ENCODE results near the gene NPIPB2.

The NPIPB2 gene

DNA sequence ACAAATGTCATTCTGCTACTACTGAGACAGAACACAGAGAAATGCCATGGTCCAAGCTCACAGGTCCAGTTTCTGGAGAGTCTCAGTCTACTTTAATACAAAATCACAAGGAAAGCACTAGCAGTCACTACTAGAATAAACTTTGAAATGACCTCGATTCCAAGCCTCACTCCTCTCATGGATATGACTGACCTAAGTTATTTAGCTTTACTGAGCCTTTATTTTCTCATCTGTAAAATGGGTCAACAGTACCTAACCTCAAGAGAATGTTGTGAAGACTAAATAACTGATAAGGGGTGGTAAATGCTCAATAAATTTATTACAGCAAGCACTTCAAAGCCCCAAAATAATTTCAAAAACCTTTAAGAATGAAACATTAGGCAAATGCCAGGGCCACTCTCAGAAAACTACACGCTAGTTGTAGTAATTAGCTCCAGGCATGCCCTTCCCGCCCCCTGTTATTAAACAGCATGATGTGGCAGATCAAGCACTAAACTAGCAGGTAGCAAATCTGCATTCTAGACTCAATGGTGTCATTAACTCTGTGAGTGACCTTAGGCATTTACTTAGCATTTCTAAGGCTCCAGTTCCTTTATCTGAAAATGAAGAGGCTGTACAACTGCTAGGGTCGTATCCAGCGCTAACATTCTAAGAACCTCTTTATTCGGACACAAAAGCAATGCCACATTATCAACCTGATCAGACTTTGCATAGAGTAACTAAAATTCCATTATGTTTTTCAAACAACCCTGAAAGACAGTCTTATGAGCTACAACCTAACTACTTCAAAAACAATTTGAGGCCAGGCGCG is 34.5 kb downstream of the NPIPB2 start:
- no peak overlapping the region for H3K4me3 ChIP-seq (ENCODE audit: low read depth, low read length)
- TF ChIP-seq, protein P1, sequence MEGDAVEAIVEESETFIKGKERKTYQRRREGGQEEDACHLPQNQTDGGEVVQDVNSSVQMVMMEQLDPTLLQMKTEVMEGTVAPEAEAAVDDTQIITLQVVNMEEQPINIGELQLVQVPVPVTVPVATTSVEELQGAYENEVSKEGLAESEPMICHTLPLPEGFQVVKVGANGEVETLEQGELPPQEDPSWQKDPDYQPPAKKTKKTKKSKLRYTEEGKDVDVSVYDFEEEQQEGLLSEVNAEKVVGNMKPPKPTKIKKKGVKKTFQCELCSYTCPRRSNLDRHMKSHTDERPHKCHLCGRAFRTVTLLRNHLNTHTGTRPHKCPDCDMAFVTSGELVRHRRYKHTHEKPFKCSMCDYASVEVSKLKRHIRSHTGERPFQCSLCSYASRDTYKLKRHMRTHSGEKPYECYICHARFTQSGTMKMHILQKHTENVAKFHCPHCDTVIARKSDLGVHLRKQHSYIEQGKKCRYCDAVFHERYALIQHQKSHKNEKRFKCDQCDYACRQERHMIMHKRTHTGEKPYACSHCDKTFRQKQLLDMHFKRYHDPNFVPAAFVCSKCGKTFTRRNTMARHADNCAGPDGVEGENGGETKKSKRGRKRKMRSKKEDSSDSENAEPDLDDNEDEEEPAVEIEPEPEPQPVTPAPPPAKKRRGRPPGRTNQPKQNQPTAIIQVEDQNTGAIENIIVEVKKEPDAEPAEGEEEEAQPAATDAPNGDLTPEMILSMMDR (IDR thresholded peaks at IDR 0.05; ENCODE audit: low read depth, low read length) = no peak

DNA sequence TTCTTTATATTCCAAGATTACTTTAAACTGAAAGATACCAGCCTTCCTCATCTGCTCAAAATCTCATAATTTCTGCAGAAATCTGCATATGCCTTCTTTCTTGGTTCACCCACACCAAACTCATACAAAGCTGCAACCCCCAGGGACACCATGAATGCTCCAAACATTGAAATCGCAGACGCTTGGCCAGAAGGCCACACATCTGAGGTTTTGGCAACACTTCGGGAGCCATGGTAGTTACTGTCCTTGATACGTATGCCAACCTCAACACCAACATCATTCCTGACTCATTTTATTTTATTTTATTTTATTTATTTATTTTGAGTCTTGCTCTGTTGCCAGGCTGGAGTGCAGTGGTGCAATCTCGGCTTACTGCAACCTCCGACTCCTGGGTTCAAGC is 37.9 kb downstream of the NPIPB2 start:
- no peak overlapping the region for H3K4me3 ChIP-seq (ENCODE audit: low read depth, low read length)
- TF ChIP-seq, protein P1 (IDR thresholded peaks at IDR 0.05; ENCODE audit: low read depth, low read length) = no peak

DNA sequence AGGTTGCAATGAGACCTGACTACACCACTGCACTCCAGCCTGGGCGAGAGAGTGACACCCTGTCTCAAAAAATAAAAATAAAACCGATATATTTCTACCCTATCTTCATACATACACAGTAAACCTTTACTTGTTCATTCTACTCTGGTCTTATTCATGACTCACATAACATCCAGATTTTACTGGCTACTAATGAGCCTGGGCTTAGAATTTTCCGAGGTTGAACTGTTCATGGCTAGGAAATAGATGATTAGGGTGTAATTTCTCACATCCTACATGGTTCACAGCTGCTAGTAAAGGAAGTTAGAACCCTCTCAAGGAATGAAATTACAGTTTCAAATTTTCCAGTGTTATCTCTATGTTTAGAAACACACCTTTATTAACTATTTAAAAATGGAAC is 40.8 kb downstream of the NPIPB2 start:
- TF ChIP-seq, protein P1 (IDR thresholded peaks at IDR 0.05; ENCODE audit: low read depth, low read length) = no peak
- no peak overlapping the region for H3K4me3 ChIP-seq (ENCODE audit: low read depth, low read length)

DNA sequence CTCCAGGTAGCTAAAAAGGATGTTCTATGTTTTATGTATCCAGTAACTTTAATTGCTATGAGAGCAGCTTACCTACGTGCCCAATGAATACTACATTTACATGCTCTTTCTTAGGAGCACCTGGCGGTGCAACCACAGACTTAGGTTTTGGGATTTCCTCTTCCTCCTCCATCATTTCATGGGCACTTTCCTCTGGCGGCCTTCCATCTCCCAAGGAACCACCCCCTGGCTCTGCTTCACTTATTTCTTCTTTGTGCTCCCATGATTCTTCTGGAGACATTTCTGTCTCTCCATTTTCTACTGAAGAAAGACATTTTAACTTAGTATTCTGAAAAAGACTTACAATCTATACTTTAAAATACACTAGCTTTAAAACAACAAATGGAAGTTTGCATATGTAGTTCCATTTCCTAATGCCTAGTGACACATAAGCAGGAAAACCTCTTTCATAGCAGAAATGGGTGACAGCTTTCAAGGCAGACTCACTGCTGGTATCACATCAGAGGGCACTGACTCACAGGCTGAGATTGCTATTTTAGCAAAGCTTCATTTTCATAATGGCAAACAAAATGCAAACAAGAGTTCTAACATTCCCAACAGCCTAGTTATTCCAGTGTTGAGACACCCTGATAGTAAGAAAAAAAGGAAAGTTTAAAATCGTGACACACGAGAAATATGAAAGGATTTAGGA is 45.2 kb downstream of the NPIPB2 start:
- H3K4me3 ChIP-seq (ENCODE audit: low read depth, low read length) = no peak overlapping the region
- TF ChIP-seq, protein P1 (IDR thresholded peaks at IDR 0.05; ENCODE audit: low read depth, low read length) = no peak

DNA sequence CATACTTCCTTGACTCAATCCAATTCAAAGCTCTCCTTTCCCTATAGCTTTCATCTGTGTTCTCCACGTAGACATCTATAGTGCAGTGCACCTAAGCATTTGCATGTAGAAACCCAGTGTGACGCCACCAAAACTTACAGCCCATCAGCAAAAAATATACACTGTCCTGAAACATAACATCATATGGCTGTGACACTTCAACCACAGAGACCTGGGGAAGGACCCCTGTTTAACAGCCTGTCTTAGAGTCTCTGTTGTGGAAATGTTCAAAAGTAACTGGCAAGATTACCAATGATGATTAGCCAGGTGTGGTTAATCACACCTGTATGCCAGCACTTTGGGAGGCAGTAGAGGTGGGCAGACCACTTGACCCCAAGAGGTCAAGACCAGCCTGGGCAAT is 48.3 kb downstream of the NPIPB2 start:
- TF ChIP-seq, protein P1 (IDR thresholded peaks at IDR 0.05; ENCODE audit: low read depth, low read length) = no peak
- no peak overlapping the region for H3K4me3 ChIP-seq (ENCODE audit: low read depth, low read length)

DNA sequence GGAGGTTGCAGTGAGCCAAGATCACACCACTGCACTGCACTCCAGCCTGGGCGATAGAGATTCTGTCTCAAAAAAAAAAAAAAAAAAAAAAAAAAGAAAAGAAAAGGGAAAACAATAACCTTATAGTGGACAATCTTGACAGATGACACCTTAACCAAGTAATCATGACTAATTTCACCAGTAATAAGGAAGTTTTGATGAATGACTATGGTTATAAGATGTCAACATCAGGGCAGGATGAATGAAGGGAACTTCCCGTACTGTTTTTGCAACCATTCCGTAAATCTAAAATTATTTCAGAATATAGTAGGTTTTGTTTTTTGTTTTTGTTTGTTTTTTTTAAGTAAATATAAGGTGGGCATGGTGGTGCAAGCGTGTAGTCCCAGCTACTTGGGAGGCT is 49.1 kb downstream of the NPIPB2 start:
- TF ChIP-seq, protein P1 (IDR thresholded peaks at IDR 0.05; ENCODE audit: low read depth, low read length) = no peak
- no peak overlapping the region for H3K4me3 ChIP-seq (ENCODE audit: low read depth, low read length)

All from WI38 (cell line).